SK-N-SH treated with all-trans-retinoic acid at 6 μM for 48 hours (cell line): ENCODE measurements around the gene GPR160.

Experiments
- ATAC-seq: fragments of 200-7000 bp; cut with Tn5 transposase; 3 replicates; pipeline ENCODE4 v1.9.1; 2020; ENCODE audit warnings: mild to moderate bottlenecking, moderate library complexity
- BACH2 ChIP-seq: fragments of 250-450 bp; sonication (Bioruptor Pico); IDR thresholded peaks from 2 replicates; pipeline ENCODE4 v1.9.0; 2021; ENCODE audit warnings: mild to moderate bottlenecking, borderline replicate concordance
- CSDC2 ChIP-seq: fragments of 250-450 bp; sonication (Bioruptor Pico); IDR thresholded peaks from 2 replicates; pipeline ENCODE4 v1.5.0; 2020; ENCODE audit warnings: mild to moderate bottlenecking, moderate library complexity
- CSRNP3 ChIP-seq: fragments of 250-450 bp; sonication (Bioruptor Pico); IDR thresholded peaks from 2 replicates; pipeline ENCODE4 v1.5.1; 2021; ENCODE audit warnings: mild to moderate bottlenecking, moderate library complexity
- ESRRG ChIP-seq: fragments of 250-450 bp; sonication (Bioruptor Pico); IDR thresholded peaks from 2 replicates; pipeline ENCODE4 v1.6.1; 2021; ENCODE audit warnings: mild to moderate bottlenecking
- OSR1 ChIP-seq: fragments of 250-450 bp; sonication (Bioruptor Pico); IDR thresholded peaks from 2 replicates; pipeline ENCODE4 v1.8.0; 2022; ENCODE audit warnings: moderate library complexity, mild to moderate bottlenecking, inconsistent platforms
- PPARA ChIP-seq: fragments of 250-450 bp; sonication (Bioruptor Pico); IDR thresholded peaks from 2 replicates; pipeline ENCODE4 v1.5.0; 2020; ENCODE audit warnings: mild to moderate bottlenecking, borderline replicate concordance
- RARB ChIP-seq: fragments of 250-450 bp; sonication (Bioruptor Pico); IDR thresholded peaks from 2 replicates; pipeline ENCODE4 v1.8.0; 2021; ENCODE audit warnings: mild to moderate bottlenecking, moderate library complexity
- SNAI2 ChIP-seq: fragments of 250-450 bp; sonication (Bioruptor Pico); IDR thresholded peaks from 2 replicates; pipeline ENCODE4 v1.5.0; 2020; ENCODE audit warnings: mild to moderate bottlenecking, moderate library complexity
- TCF4 ChIP-seq: fragments of 250-450 bp; sonication (Bioruptor Pico); IDR thresholded peaks from 2 replicates; pipeline ENCODE4 v1.8.0; 2021; ENCODE audit warnings: mild to moderate bottlenecking, moderate library complexity, borderline replicate concordance
- TSHZ2 ChIP-seq: fragments of 250-450 bp; sonication (Bioruptor Pico); IDR thresholded peaks from 2 replicates; pipeline ENCODE4 v1.5.0; 2020; ENCODE audit warnings: mild to moderate bottlenecking, moderate library complexity
- ZC3H10 ChIP-seq: fragments of 250-450 bp; sonication (Bioruptor Pico); IDR thresholded peaks from 2 replicates; pipeline ENCODE4 v1.5.1; 2021; ENCODE audit warnings: mild to moderate bottlenecking, moderate library complexity
- ZFP3 ChIP-seq: fragments of 250-450 bp; sonication (Bioruptor Pico); IDR thresholded peaks from 2 replicates; pipeline ENCODE4 v1.5.0; 2020; ENCODE audit warnings: mild to moderate bottlenecking, moderate library complexity
- ZFP30 ChIP-seq: fragments of 450-650 bp; formaldehyde crosslinking; IDR thresholded peaks from 2 replicates; pipeline ENCODE4 v1.5.0; 2022; ENCODE audit warnings: mild to moderate bottlenecking, moderate library complexity
- ZNF565 ChIP-seq: fragments of 450-650 bp; formaldehyde crosslinking; conservative IDR thresholded peaks from 2 replicates; pipeline ENCODE4 v1.5.0; 2020; ENCODE audit warnings: low read depth, mild to moderate bottlenecking, moderate library complexity
- ZNF70 ChIP-seq: fragments of 450-650 bp; formaldehyde crosslinking; IDR thresholded peaks from 2 replicates; pipeline ENCODE4 v1.5.0; 2020; ENCODE audit warnings: mild to moderate bottlenecking, moderate library complexity
- ZNF8 ChIP-seq: fragments of 450-650 bp; formaldehyde crosslinking; IDR thresholded peaks from 2 replicates; pipeline ENCODE4 v1.5.0; 2020; ENCODE audit warnings: mild to moderate bottlenecking, moderate library complexity
- TF ChIP-seq, protein P1 (sequence below): fragments of 250-450 bp; sonication (Bioruptor Pico); IDR thresholded peaks from 2 replicates; pipeline ENCODE4 v1.8.0; 2021; ENCODE audit warnings: low read depth, mild to moderate bottlenecking, moderate library complexity, borderline replicate concordance
- TF ChIP-seq, protein P2 (sequence below): fragments of 250-450 bp; sonication (Bioruptor Pico); IDR thresholded peaks from 2 replicates; pipeline ENCODE4 v1.5.1; 2020; ENCODE audit warnings: low read depth, mild to moderate bottlenecking, moderate library complexity
- TF ChIP-seq, protein P3 (sequence below): fragments of 250-450 bp; sonication (Bioruptor Pico); IDR thresholded peaks from 2 replicates; pipeline ENCODE4 v1.8.0; 2020; ENCODE audit warnings: mild to moderate bottlenecking, moderate library complexity, borderline replicate concordance

Gene GPR160

DNA sequence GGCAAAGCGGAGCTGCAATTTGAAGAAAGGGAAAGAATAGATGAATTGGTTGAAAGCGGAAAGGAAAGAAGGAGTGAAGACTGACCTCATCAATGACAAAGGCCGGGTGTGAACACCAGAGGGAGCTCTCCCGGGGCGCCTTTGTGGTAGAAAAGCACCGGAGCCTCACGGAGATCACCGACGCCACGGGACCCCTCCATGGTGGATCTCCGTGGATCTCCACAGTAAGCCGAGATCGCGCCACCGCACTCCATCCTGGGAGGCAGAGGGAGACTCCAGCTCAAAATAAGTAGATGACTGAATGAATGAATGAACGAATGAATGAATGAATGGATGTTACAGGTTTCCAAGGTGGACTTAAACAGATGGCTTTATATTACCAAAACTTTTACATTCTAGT is 25.0 kb downstream of the GPR160 start:
- ATAC-seq: no peak
- no peak for TF ChIP-seq BACH2 (CRISPR knock-in tag)
- TF ChIP-seq ZNF565: no peak
- TF ChIP-seq, protein P1, sequence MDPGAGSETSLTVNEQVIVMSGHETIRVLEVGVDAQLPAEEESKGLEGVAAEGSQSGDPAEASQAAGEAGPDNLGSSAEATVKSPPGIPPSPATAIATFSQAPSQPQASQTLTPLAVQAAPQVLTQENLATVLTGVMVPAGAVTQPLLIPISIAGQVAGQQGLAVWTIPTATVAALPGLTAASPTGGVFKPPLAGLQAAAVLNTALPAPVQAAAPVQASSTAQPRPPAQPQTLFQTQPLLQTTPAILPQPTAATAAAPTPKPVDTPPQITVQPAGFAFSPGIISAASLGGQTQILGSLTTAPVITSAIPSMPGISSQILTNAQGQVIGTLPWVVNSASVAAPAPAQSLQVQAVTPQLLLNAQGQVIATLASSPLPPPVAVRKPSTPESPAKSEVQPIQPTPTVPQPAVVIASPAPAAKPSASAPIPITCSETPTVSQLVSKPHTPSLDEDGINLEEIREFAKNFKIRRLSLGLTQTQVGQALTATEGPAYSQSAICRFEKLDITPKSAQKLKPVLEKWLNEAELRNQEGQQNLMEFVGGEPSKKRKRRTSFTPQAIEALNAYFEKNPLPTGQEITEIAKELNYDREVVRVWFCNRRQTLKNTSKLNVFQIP (CRISPR knock-in tag): no peak
- TF ChIP-seq, protein P2, sequence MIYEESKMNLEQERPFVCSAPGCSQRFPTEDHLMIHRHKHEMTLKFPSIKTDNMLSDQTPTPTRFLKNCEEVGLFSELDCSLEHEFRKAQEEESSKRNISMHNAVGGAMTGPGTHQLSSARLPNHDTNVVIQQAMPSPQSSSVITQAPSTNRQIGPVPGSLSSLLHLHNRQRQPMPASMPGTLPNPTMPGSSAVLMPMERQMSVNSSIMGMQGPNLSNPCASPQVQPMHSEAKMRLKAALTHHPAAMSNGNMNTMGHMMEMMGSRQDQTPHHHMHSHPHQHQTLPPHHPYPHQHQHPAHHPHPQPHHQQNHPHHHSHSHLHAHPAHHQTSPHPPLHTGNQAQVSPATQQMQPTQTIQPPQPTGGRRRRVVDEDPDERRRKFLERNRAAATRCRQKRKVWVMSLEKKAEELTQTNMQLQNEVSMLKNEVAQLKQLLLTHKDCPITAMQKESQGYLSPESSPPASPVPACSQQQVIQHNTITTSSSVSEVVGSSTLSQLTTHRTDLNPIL (CRISPR knock-in tag): no peak
- TF ChIP-seq CSRNP3: no peak
- TF ChIP-seq OSR1: no peak
- no peak for TF ChIP-seq SNAI2 (CRISPR knock-in tag)
- no peak for TF ChIP-seq PPARA (CRISPR knock-in tag)
- no peak for TF ChIP-seq ZFP3 (CRISPR knock-in tag)
- TF ChIP-seq, protein P3, sequence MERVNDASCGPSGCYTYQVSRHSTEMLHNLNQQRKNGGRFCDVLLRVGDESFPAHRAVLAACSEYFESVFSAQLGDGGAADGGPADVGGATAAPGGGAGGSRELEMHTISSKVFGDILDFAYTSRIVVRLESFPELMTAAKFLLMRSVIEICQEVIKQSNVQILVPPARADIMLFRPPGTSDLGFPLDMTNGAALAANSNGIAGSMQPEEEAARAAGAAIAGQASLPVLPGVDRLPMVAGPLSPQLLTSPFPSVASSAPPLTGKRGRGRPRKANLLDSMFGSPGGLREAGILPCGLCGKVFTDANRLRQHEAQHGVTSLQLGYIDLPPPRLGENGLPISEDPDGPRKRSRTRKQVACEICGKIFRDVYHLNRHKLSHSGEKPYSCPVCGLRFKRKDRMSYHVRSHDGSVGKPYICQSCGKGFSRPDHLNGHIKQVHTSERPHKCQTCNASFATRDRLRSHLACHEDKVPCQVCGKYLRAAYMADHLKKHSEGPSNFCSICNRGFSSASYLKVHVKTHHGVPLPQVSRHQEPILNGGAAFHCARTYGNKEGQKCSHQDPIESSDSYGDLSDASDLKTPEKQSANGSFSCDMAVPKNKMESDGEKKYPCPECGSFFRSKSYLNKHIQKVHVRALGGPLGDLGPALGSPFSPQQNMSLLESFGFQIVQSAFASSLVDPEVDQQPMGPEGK (CRISPR knock-in tag): no peak
- TF ChIP-seq TSHZ2 (CRISPR knock-in tag): no peak
- TF ChIP-seq ZNF70 (CRISPR knock-in tag): no peak
- TF ChIP-seq RARB (CRISPR knock-in tag): no peak
- TF ChIP-seq ESRRG (CRISPR knock-in tag): no peak
- TF ChIP-seq CSDC2 (CRISPR knock-in tag): no peak
- no peak for TF ChIP-seq ZNF8

- no peak for ATAC-seq
- TF ChIP-seq SNAI2 (CRISPR knock-in tag) (no peak), TCF4 (CRISPR knock-in tag) (no peak), CSDC2 (CRISPR knock-in tag) (no peak), OSR1 (no peak), ESRRG (CRISPR knock-in tag) (no peak), RARB (CRISPR knock-in tag) (no peak), BACH2 (CRISPR knock-in tag) (no peak), TSHZ2 (CRISPR knock-in tag) (no peak), ZNF70 (CRISPR knock-in tag) (no peak), ZC3H10 (CRISPR knock-in tag) (no peak), ZFP30 (no peak)
Measured at GRCh38 chr3:170063691-170064090, 25.9 kb downstream of the GPR160 start.
